RWPE2 (cell line): ENCODE measurements around the gene HMGN1.

Experiments
- ATAC-seq: fragments of 200-7000 bp; cut with Tn5 transposase; 3 replicates; pipeline ENCODE4 v1.9.1; 2021; ENCODE audit warnings: low read depth
- DNase-seq: peaks from one replicate; pipeline ENCODE4 v3.0.0-alpha.2; 2020; ENCODE audit warnings: low spot score
- H3K27ac ChIP-seq: fragments of 450-650 bp; 2 replicates; pipeline ENCODE4 v1.5.1; 2017; ENCODE audit warnings: mild to moderate bottlenecking; ENCODE audit not compliant: poor library complexity, severe bottlenecking
- H3K27me3 ChIP-seq: fragments of 250-450 bp; sonication (Bioruptor Pico); 2 replicates; pipeline ENCODE4 v1.5.1; 2021; ENCODE audit warnings: mild to moderate bottlenecking, moderate library complexity; ENCODE audit not compliant: insufficient read depth, poor library complexity, severe bottlenecking
- H3K36me3 ChIP-seq: fragments of 250-450 bp; sonication (Bioruptor Pico); 2 replicates; pipeline ENCODE4 v1.5.1; 2020; ENCODE audit warnings: low read depth, mild to moderate bottlenecking, moderate library complexity
- H3K4me1 ChIP-seq: fragments of 250-450 bp; sonication (Bioruptor Pico); 2 replicates; pipeline ENCODE4 v1.5.1; 2021; ENCODE audit warnings: mild to moderate bottlenecking, moderate library complexity; ENCODE audit not compliant: insufficient read depth, poor library complexity, severe bottlenecking
- H3K4me3 ChIP-seq: fragments of 250-450 bp; sonication (Bioruptor Pico); 2 replicates; pipeline ENCODE4 v1.5.1; 2021; ENCODE audit warnings: mild to moderate bottlenecking, moderate library complexity; ENCODE audit not compliant: severe bottlenecking
- H3K9me3 ChIP-seq: fragments of 250-450 bp; sonication (Bioruptor Pico); 2 replicates; pipeline ENCODE4 v1.5.1; 2021; ENCODE audit warnings: mild to moderate bottlenecking, moderate library complexity; ENCODE audit not compliant: severe bottlenecking
- CTCF ChIP-seq: fragments of 450-650 bp; IDR thresholded peaks from one replicate; pipeline ENCODE4 v1.5.1; 2017; ENCODE audit warnings: mild to moderate bottlenecking, moderate library complexity; ENCODE audit not compliant: poor library complexity, severe bottlenecking

Gene HMGN1

GRCh38 chr21:39314143-39315027, 34.5 kb downstream of the HMGN1 start:
- ATAC-seq (peak; percentile 37), DNase-seq (no peak)
- peaks cover 16% of the 10 kb centered on the region for H3K4me1 ChIP-seq
- no peaks in the 10 kb centered on the region for H3K27me3 ChIP-seq
- peak; percentile 12 for TF ChIP-seq CTCF
- H3K4me3 ChIP-seq: peak overlapping the region; percentile 77
- peak overlapping the region; percentile 88 for H3K27ac ChIP-seq
- H3K36me3 ChIP-seq: peaks cover 24% of the 10 kb centered on the region
- H3K9me3 ChIP-seq: no peaks in the 10 kb centered on the region

- ATAC-seq (peak; percentile 11; the same call in 2 of the 3 replicates), DNase-seq (peak; percentile 78)
- H3K4me1 ChIP-seq: peaks cover 16% of the 10 kb centered on the region
- H3K36me3 ChIP-seq: peaks cover 26% of the 10 kb centered on the region
- H3K27ac ChIP-seq: peak within 1 kb of the TSS; percentile 88
- H3K9me3 ChIP-seq: no peaks in the 10 kb centered on the region
- TF ChIP-seq CTCF: peak; percentile 26
- H3K27me3 ChIP-seq: no peaks in the 10 kb centered on the region
- H3K4me3 ChIP-seq: peak within 1 kb of the TSS; percentile 77
Measured at GRCh38 chr21:39313571-39314142, 35.2 kb downstream of the HMGN1 start, which contains the start of gene BRWD1. Gene BRWD1, minus strand, starts transcription at chr21:39313632. Its CDS starts 141 bp downstream, at chr21:39313491.

- peak; percentile 54 for DNase-seq
- peak; percentile 45 for ATAC-seq
- H3K27me3 ChIP-seq: no peaks in the 10 kb centered on the region
- H3K9me3 ChIP-seq: no peaks in the 10 kb centered on the region
- peak overlapping the region; percentile 77 for H3K4me3 ChIP-seq
- TF ChIP-seq CTCF: no peak
- H3K27ac ChIP-seq: peak overlapping the region; percentile 88
- H3K4me1 ChIP-seq: peaks cover 16% of the 10 kb centered on the region
- H3K36me3 ChIP-seq: peaks cover 28% of the 10 kb centered on the region
Measured at GRCh38 chr21:39313042-39313570, 35.8 kb downstream of the HMGN1 start.

GRCh38 chr21:39312112-39313041, 36.5 kb downstream of the HMGN1 start:
- DNase-seq: peak; percentile 87
- H3K4me3 ChIP-seq: peak overlapping the region; percentile 77
- TF ChIP-seq CTCF: no peak
- ATAC-seq: peak; percentile 82
- H3K27me3 ChIP-seq: no peaks in the 10 kb centered on the region
- H3K27ac ChIP-seq: peak overlapping the region; percentile 88
- H3K36me3 ChIP-seq: peaks cover 28% of the 10 kb centered on the region
- peaks cover 16% of the 10 kb centered on the region for H3K4me1 ChIP-seq
- no peaks in the 10 kb centered on the region for H3K9me3 ChIP-seq
